ENCODE data around the gene ACADS. TPM values are rescaled to one million over a fixed set of nuclear protein-coding genes. Genes with fewer than 3 reads are reported as not detected.
A peak's percentile ranks its signal among the peaks of the same experiment; 100 is the strongest.

The ACADS gene
- total RNA-seq, 1 experiment from 2014 or later, result 12.5 TPM

DNA sequence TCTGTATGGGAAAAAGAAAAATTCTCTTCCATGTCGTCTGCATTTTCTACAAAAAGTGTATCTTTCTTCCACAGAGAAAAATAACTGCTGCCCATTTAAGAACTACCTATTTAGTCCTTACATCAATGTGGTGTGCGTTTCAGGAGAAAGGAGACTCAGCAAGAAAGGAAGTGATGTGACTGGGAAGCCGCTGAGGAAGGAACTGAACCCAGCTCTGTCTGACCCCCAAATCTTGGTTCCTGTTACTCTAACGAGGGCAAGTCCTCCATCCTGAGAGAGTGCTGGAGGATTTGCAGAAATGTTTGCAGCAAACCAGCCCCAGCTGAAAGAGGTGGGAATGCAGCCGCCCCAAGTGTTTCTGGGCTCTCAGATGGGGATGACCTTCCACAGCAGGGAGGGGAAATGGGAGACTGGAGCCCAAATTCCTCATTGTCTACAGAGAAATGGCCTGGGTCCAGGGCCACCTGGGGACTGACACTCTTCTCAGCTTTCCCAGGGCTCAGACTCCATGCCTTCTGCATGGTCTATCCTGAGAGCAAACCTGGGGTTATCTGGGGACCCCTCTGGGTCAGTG is 45.4 kb upstream of the ACADS start:
- Mint-ChIP-seq H3K9me3 (ENCODE audit: unreplicated experiment) (no peaks in the 10 kb centered on the region), H3K4me1 (ENCODE audit: low read depth, unreplicated experiment) (no peaks in the 10 kb centered on the region), H3K4me3 (ENCODE audit: unreplicated experiment) (no peak overlapping the region), H3K27me3 (ENCODE audit: insufficient read depth, unreplicated experiment) (no peaks in the 10 kb centered on the region), H3K36me3 (ENCODE audit: insufficient read depth, unreplicated experiment) (no peaks in the 10 kb centered on the region), H3K27ac (ENCODE audit: unreplicated experiment) (no peak overlapping the region)
- ChIA-PET CTCF (interaction anchor here (0.5 kb wide), 1 partner anchor 1451 kb away, joined by 3 read pairs; no protein-coding TSS in a partner anchor), POLR2A (no interaction called here)
- intact Hi-C loops (cut with micrococcal nuclease; ENCODE audit: unreplicated experiment), result no loop called here
- no peak for DNase-seq
- Histone ChIP-seq H3K9me3 (no peaks in the 10 kb centered on the region), H3K4me3 (ENCODE audit: low read depth, low read length) (no peak overlapping the region), H3K27me3 (replicated peaks; ENCODE audit: control insufficient read depth, insufficient read depth, low read length) (no peaks in the 10 kb centered on the region; the same call in 1 of the 2 replicates), H3K4me1 (peaks cover 12% of the 10 kb centered on the region; the same call in 1 of the 2 replicates), H3K36me3 (ENCODE audit: control insufficient read depth, insufficient read depth, low read length) (no peaks in the 10 kb centered on the region)
- TF ChIP-seq CTCF (IDR thresholded peaks at IDR 0.05; ENCODE audit: insufficient read depth in 1 of 2, low read depth in 1 of 2, low read length in 1 of 2, severe bottlenecking in 1 of 2, unreplicated experiment in 1 of 2), result no peak
- BruUV-seq (replicated peaks), result no TSS peak

GRCh38 chr12:120684523-120684932 is 41.1 kb upstream of the ACADS start:
- CTCF ChIA-PET, result no interaction called here
- Histone ChIP-seq H3K9me3 (no peaks in the 10 kb centered on the region), H3K4me3 (ENCODE audit: low read depth, low read length) (no peak overlapping the region), H3K27me3 (replicated peaks; ENCODE audit: control insufficient read depth, insufficient read depth, low read length) (no peaks in the 10 kb centered on the region), H3K4me1 (peaks cover 11% of the 10 kb centered on the region), H3K36me3 (ENCODE audit: control insufficient read depth, insufficient read depth, low read length) (no peaks in the 10 kb centered on the region)
- no peak overlapping the region for H3K27ac Mint-ChIP-seq (ENCODE audit: unreplicated experiment)
- POLR2A ChIA-PET, result no interaction called here
- peak overlapping the region; percentile 79 for H3K4me3 Mint-ChIP-seq (ENCODE audit: unreplicated experiment)
- no peaks in the 10 kb centered on the region for H3K27me3 Mint-ChIP-seq (ENCODE audit: insufficient read depth, unreplicated experiment)
- DNase-seq, result no peak
- intact Hi-C loops (cut with micrococcal nuclease; ENCODE audit: unreplicated experiment), result no loop called here
- TF ChIP-seq CTCF (IDR thresholded peaks at IDR 0.05; ENCODE audit: insufficient read depth in 1 of 2, low read depth in 1 of 2, low read length in 1 of 2, severe bottlenecking in 1 of 2, unreplicated experiment in 1 of 2), result no peak
- no TSS peak for BruUV-seq (replicated peaks)
- peaks cover 14% of the 10 kb centered on the region for H3K4me1 Mint-ChIP-seq (ENCODE audit: low read depth, unreplicated experiment)
- H3K9me3 Mint-ChIP-seq (ENCODE audit: unreplicated experiment), result no peaks in the 10 kb centered on the region
- H3K36me3 Mint-ChIP-seq (ENCODE audit: insufficient read depth, unreplicated experiment), result peaks cover 9% of the 10 kb centered on the region

- intact Hi-C loops (cut with micrococcal nuclease; ENCODE audit: unreplicated experiment), result loop anchor here (5.0 kb wide), 1 partner anchor 38 kb away; no protein-coding TSS in a partner anchor
- ChIA-PET POLR2A (no interaction called here), CTCF (no interaction called here)
- H3K4me1 ChIP-seq, result peaks cover 16% of the 10 kb centered on the region
- no peak for DNase-seq
- no peak for TF ChIP-seq CTCF (IDR thresholded peaks at IDR 0.05; ENCODE audit: insufficient read depth in 1 of 2, low read depth in 1 of 2, low read length in 1 of 2, severe bottlenecking in 1 of 2, unreplicated experiment in 1 of 2)
- H3K27me3 Mint-ChIP-seq (ENCODE audit: insufficient read depth, unreplicated experiment), result no peaks in the 10 kb centered on the region
- H3K4me3 ChIP-seq (ENCODE audit: low read depth, low read length), result peak overlapping the region; percentile 90; the same call in 1 of the 2 replicates
- BruUV-seq (replicated peaks), result no TSS peak
- H3K9me3 Mint-ChIP-seq (ENCODE audit: unreplicated experiment), result no peaks in the 10 kb centered on the region
- H3K27ac Mint-ChIP-seq (ENCODE audit: unreplicated experiment), result no peak overlapping the region
- peaks cover 14% of the 10 kb centered on the region for H3K4me1 Mint-ChIP-seq (ENCODE audit: low read depth, unreplicated experiment)
- no peaks in the 10 kb centered on the region for H3K27me3 ChIP-seq (replicated peaks; ENCODE audit: control insufficient read depth, insufficient read depth, low read length)
- H3K36me3 Mint-ChIP-seq (ENCODE audit: insufficient read depth, unreplicated experiment), result peaks cover 9% of the 10 kb centered on the region
- peak overlapping the region; percentile 79 for H3K4me3 Mint-ChIP-seq (ENCODE audit: unreplicated experiment)
- no peaks in the 10 kb centered on the region for H3K9me3 ChIP-seq
- no peaks in the 10 kb centered on the region for H3K36me3 ChIP-seq (ENCODE audit: control insufficient read depth, insufficient read depth, low read length)
Observed at GRCh38 chr12:120685522-120685921, 40.1 kb upstream of the ACADS start.

Measured in Caco-2 (cell line).